HG02588 (cell line): Measurements from ENCODE around the gene CST9L.
"Not testable (repeated sequence)": the region's sequence is repeated elsewhere in the genome, so short reads cannot be mapped to it uniquely, and the experiment has no call there.

ENCODE experiments used
- ATAC-seq: cut with Tn5 transposase; IDR thresholded peaks from one replicate; pipeline ENCODE4 v1.9.1; 2021; ENCODE audit warnings: mild to moderate bottlenecking, moderate library complexity; ENCODE audit not compliant: unreplicated experiment

Gene CST9L

DNA sequence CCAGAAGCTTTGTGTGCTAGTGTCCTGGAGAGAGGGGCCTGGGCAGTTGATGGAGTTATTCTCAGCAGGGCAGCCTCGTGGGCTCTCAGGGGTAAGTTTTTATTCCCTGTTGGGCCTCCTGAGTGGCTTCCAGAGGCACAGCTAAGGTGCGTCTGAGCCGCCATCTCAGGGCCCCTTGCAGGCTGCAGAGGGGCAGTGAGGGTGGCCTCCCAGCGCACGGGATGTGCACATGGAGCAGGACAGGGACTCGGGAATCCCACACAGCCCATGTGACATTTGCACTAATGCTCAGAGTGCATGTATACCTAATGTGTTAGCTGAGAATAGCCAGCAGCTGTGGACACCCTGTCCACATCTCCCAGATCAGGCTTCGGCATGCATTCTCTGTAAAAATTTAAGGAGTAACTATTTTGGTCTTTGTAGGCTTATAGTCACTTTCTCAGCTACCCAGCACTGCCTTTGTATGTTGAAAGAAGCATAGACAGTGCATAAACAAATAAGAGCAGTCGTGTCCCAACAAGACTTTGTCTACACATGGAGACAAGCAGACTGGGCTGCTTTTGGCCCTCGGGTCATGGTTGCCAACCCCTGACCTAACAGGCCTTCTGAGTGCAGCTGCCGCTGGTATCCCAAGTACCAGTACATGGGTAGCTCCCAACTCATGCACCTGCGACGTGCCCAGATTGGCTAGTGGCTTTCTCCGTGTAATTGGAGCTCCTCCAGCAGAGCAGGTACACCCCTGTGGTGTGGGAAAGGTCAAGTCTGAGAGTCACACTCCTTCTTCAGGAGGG lies 18.6 kb upstream of the CST9L start:
- ATAC-seq: no peak

DNA sequence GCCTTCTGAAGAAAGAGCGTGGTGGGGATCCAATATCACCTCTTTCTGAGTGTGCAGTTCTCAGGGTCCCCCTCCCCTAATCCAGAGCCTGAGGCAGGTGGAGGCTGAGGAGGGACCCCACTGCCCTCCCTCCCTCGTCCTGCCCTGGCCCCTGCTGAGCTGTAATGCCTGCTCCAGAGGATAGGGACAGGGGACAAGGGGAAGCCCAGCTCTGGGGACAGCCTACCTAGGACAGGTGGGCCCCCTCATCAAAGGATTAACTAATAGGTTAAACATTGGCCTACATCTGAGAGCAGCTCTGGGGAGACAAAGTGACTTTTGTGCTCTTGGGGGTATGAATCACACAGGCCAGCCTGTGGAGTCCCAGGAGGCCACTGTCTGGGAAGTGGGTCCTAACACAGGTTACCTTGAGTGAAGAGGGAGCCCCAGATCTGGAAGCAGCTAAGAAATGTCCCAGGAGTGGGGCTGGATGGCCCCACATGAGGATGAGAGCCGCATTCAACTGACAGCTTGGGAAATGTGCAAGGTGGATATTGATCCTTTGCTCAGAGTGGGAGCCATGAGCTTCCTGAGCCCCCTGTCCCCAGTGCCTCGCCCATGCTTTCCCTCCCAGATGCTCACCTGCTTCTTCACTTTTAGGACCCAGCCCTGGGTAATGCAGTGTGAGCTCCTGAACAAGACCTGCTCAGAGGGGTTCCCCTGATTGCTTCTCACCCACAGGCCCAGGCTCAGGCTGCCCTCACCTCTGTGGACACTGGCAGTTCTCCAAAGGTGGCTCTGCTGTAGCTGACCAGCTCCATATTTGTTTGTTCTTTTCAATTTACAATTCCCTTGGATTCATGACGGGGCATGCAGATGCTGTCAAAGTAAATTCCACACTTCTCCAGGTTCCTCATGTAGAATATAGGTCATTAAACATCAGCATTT lies 17.8 kb upstream of the CST9L start:
- no peak for ATAC-seq

DNA sequence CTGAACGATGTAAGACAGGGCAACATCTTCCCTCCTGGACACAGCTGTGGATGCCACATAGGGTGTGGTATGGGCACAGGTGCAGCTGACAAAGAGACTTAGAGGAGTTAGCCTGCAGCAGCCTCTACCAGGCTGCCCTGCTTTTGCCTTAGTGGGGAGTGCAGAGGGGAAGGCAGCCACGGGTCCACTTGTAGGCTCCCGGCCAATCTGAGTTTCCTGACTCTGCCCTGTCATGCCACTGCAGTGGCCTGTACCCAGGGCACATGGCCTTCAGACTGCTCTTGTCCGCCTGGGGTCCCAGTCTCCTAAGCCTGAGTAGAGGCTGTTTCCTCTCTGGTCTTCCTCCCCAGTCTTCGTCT lies 17.1 kb upstream of the CST9L start:
- no peak for ATAC-seq

DNA sequence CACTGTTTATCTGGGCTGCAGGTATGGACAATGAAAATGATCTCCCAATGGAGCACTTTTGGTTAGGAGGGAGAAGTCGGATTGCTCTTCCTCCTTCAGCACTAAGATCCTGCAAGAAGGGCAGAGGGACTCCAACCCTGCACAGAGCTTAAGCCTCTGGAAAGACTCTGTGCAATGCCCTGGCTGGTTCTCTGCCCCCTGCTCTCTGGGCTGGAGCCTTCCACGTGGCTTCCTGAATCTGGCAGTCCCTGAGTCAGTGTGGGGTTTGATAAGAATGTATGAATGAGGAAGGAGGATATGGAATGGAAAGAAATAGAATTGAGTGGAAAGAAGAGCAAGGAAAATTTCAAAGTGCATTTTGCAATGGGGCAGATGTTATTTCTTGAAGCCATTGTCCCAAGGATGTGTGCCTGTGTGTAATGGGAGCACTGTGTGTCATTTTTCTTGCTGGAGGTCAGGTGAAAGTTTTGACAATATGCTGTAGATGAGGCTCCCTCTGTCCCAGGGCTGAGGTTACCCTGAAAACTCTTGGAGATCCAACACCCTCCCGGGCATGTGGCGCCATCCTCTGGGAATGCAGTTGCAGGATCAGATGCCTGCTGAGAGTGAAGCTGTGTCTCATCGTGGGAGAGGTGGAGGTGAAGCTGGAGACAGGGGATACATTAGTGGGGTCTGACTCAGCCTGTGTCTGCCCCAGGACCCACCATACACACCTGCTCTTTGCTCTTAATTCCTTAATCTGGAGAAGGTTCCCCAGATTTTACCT lies 16.3 kb upstream of the CST9L start:
- no peak for ATAC-seq

DNA sequence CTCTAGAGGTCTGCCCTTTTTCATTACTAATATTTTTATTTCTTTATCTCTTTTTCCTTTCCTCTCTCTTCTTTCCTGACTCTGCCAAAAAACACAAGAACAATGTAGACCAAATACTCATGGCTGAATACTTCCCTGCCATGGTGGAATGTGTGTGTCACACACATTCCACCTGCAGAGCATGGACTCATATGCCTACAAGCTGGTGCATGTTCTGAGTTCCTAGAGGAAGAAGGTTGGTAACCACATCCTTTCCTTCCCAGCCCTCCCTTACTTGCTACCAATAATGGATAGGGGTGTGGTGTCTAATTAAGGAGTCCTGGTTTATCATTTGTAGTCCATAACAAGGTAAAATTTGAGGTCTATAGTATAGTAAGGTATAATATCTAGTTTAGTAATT lies 15.2 kb upstream of the CST9L start:
- ATAC-seq: no peak

DNA sequence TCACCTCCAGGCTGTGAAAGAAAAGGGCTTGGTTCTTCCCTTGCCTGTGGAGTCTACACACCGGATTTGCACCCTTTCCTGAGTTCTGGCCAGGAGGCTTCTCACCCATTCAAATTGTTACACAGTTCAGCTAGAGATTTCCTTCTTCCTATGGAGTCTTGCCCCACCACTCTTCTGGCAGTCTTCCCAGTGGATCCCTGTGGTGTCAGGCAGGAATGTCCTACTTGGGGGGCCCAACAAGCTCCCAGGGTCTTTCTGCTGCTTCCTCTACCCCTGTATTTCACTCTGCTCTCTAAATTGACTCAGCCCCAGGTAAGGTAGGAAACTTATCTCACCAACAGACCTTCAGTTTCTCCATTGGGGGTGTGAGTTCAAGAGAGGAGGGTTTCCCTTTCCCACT lies 14.0 kb upstream of the CST9L start:
- ATAC-seq: no peak

DNA sequence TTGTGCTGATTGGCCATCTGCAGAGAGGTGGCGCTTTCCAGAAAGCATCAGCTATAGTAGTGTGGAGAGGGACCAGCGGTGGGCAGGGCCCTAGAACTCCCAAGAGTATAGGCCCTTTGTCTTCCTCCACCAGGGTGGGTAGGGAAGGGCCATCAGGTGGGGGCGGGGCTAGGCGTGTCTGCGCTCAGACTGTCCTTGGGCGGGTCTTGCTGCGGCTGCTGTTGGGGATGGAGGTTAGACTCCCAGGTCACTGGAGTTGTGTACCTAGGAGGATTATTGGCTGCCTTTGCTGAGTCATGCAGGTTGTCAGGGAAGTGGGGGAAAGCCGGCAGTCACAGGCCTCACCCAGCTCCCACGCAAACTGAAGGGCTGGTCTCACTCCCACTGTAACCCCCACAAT lies 13.5 kb upstream of the CST9L start:
- ATAC-seq: not testable (repeated sequence)

DNA sequence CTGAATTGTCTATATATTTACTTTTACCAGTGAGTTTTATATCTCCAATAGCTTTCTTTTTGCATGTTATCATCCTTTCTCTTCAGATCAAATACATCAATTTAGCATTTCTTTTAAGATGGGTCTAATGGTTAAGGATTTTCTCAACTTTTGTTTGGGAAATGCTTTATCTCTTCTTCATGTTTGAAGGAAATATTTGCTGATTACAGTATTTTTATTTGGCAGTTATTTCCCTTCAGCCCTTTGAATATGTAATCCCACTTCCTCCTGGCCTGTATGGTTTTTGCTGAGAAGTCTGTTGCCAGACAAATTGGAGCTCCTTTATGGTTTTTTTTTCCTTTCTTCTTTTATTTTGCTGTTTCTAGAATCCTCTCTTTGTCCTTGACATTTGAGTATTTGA lies 6.7 kb upstream of the CST9L start:
- ATAC-seq: no peak

DNA sequence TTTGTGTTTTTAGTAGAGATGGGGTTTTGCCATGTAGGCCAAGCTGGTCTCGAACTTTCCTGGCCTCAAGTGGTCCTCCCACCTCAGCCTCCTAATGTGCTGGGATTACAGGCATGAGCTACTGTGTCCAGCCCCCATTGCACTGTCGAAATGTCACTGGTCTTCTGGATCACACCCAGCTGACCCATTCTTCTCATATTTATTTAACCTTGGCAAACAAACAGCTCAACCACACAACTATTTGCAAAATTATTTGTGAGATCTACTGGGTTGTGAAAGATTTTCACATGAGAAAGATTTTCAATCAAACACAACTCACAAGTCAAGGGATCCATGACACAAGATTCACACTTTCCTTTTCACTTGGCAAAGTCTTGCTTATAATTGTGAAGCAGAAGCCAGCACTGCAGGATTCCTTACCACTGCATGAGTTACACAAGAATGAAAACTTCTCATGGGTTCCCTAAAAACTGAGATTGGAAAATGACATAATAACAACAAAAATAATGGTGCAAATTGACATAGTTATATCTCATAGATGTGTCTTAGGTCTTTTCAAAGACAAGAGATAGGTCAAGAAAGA lies 2.0 kb upstream of the CST9L start:
- no peak for ATAC-seq

DNA sequence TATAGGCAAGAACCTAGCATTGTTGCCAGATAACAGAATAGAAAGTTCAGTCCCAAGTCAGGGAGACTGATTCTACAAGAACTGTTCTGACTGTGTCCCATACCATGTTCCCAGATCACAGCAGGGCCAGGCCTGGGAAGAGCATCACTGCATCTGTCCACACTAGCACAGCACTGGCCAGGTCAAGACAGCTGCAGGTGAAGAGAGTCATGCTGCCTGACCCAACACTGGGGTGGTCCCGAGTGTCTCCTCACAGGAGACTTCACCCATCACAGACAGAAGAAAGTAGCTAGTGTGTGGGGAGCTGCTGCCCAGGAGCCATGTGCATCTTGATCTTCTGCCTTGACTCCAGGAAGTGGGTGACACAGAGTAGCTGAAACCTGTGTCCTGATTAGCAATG lies 1.3 kb upstream of the CST9L start:
- ATAC-seq: no peak

DNA sequence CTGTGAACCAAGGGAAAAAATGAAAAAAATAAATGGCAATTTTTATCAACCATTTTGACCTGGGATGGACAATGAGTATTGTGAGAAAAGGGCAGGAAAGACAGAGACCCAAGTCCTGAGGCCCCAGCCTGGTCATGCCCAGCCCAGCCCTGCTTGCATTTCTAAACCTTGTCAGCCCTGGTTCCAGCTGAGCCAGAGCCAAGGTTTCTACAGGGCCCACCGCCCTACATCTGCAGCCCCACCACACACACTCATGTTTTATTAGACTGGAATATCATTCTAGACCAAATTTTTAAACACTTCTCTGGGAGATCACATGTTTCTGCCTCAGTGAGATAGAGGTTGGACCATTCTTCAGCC lies 667 bp upstream of the CST9L start:
- no peak for ATAC-seq

DNA sequence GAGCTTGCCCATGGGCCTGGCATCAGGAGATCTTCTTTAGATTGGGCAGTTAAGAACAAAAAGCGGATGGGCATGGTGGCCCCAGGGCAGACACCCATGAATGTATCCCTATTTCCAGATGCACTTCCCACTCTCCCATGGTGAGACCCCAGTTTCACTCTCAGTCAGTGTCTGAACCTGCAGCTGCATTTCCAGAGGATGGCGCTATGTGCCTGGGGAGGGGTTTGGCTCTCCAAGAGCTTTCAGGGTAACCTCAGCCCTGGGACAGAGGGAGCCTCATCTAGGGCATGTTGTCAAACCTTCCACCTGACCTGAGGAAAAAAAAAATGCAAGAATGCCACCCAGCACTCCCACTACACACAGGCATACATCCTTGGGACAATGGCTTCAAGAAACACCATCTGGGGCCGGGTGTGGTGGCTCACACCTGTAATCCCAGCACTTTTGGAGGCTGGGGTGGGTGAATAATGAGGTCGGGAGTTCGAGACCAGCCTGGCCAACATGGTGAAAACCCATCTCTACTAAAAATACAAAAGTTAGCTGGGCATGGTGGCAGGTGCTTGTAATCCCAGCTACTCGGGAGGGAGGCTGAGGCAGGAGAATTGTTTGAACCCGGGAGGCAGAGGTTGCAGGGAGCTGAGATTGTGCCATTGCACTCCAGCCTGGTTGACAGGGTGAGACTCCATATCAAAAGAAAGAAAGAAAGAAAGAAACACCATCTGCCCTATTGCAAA lies 1.9 kb downstream of the CST9L start:
- ATAC-seq: no peak

DNA sequence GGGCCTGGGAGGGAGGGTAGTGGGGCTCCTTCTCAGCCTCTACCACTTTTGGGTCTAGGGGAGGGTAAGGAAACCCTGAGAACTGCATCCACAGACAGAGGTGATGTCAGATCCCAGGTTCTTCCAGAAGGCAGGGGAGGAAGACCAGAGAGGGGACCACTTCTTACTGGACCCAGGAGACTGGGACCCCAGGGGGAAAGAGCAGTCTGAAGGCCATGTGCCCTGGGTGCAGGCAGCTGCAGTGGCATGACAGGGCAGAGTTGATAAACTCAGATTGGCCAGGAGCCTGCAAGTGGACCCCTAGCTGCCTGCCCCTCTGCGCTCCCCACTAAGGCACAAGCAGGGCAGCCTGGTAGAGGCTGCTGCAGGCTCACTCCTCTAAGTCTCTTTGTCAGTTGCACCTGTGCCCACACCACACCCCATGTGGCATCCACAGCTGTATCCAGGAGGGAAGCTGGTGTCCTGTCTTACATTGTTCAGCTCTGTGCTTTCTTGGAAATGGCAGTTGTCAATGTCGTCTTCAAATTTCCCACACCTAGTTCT lies 2.7 kb downstream of the CST9L start:
- ATAC-seq: no peak

DNA sequence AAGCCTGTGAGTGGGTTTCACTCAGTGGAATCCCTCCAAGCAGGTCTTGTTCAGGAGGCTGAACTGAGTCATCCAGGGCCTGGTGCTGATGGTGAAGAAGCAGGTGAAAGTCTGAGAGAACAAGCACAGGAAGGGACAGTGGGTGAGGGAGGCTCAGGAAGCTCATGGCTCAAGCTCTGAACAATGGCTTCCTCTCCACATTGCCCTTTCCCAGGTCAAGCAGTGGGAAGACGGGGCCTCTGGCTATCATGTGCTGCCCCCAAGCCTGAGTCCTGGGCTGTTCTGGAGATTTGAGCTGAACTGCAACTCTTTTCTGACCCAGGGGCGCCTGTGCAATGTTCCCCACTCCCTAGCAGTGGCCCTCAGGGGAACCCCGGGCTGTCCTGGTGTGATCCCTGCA lies 3.4 kb downstream of the CST9L start:
- no peak for ATAC-seq

DNA sequence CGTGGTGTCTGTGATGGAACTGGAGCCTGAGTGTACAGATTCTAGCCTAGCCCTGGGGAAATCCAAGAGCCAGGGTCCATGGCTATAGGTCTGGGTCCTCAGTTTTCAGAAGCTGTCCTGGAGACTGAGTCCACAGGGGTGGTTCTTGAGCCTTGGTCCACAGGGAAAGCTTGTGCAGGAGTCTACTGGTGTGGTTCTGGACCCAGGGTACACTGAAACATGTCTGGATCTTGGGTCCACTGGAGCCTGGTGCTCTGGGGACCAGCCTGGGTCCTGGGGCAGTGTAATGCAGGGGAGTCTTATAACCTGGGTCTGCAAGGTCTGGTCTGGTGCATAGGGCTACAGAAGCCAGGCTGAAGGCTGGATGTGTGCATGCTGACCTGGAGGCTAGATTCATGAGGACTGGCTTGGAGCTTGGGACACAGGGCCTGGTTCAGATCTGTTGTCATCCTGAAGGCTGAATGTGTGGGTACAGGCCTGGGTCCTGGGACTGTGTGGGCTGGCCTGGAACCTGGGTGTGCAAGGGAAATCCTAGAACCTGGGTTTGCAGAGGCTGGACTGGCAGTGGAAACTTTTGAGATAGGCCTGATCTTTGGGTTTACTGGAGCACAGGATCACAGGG lies 5.5 kb downstream of the CST9L start:
- no peak for ATAC-seq

DNA sequence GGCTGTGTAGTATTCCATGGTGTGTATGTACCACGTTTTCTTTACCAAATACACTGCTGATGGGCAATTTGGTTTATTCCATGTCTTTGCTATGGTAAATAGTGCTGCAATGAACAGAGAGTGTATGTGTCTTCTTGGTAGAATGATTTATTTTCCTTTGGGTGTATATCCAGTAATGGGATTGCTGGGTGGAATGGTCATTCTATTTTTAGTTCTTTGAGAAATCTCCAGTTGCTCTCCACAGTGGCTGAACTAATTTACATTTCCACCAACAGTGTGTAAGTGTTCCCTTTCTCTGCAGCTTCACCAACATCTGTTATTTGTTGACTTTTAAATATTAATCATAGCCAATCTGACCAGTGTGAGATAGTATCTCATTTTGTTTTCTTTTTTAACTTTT lies 13.9 kb downstream of the CST9L start:
- no peak for ATAC-seq

DNA sequence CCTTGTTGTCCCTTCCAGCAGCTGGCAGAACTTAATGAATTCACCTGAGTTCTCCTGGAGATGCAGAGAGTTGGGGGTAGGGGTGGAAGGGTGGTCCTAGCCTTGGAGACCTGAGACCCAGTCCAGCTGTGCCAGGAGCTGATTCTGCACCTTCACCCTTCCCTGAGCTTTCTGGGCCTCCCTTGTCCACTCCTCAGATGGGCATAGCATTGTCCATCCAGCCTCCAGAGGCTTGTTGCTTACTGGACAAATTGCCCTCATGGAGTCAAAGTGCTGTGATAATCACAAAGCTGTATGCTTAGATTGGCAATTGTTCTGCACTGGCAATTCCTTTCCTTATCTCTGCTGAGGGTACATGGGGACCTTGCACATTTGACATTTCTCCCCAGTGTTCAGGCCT lies 16.5 kb downstream of the CST9L start:
- no peak for ATAC-seq

DNA sequence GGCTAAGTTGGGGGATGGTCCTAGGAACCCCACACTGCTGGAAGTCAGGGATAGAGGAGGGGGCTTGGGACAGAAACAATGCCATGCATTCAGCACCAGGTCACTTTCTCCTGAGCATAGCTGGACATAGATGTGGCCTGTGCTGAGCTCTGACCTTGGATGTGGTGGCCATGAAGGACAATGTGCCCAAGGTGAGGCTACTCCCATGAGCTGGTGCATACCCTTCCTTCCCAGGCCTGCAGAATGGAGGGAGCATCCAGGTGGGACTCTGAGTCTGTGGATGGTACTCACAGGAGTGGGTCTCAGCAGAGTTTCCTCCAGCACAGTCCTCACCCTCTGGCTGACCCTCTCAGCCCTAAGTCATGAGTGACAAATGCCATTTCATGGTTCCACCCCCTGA lies 16.9 kb downstream of the CST9L start:
- ATAC-seq: no peak

DNA sequence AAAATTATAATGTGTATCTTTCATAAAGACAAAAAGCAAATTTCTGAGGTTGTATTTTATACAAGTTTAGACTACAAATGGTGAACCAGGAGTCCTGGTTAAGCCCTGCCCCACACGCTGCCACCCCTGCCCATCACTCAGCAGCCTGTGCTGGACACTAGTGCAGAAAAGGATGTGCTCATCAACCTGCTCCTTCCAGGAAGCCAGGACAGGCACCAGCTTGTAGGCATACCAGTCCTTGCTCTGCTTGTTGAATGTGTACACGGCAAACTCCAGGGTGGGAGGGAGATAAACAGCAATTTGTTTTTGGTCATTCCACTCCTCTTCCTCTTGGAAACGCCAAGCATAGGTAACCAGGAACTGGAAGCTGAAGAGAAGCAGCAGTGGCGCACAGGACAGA lies 18.1 kb downstream of the CST9L start:
- no peak for ATAC-seq

DNA sequence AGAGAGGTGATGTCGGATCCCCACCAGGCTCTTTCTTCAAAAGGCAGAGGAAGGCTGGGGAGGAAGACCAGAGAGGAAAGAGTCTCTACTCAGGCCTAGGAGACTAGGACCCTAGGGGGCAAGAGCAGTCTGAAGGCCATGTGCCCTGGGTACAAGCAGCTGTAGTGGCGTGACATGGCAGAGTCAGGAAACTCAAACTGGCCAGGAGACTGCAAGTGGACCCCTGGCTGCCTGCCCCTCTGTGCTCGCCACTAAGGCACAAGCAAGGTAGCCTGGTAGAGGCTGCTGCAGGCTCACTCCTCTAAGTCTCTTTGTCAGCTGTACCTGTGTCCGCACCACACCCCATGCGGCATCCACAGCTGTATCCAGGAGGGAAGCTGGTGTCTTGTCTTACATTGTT lies 19.9 kb downstream of the CST9L start:
- ATAC-seq: no peak
